Activated CD4-positive, alpha-beta T cell treated with anti-CD3 and anti-CD28 coated beads, Interleukin-2, amount 10 ng/mL, durations not matched to agents 7 days and 5 days (primary cell): ENCODE measurements around the gene TBC1D12. TPM values are rescaled to one million over a fixed set of nuclear protein-coding genes. Genes with fewer than 3 reads are reported as not detected.
"Not testable (repeated sequence)": the region's sequence is repeated elsewhere in the genome, so short reads cannot be mapped to it uniquely, and the experiment has no call there.

ENCODE experiments used
- CTCF ChIA-PET: fragments of 350-600 bp; sonication (Branson Sonifier 250); formaldehyde crosslinking; loops from one replicate; lab custom pipeline; 2021; ENCODE audit warnings: antibody characterized with exemption; lab: Charles Lee
- POLR2A ChIA-PET: fragments of 350-600 bp; sonication (Branson Sonifier 250); formaldehyde crosslinking; loops from one replicate; lab custom pipeline; 2021; ENCODE audit warnings: antibody characterized with exemption; lab: Charles Lee
- DNase-seq: peaks from one replicate; pipeline ENCODE4 v3.0.0-alpha.2; 2020
- H3K27ac Mint-ChIP-seq: one replicate; pipeline ENCODE4 v1.8.0; 2021; ENCODE audit warnings: mild to moderate bottlenecking, moderate library complexity, mixed read lengths
- H3K27me3 Mint-ChIP-seq: one replicate; pipeline ENCODE4 v1.8.0; 2021; ENCODE audit warnings: mixed read lengths
- H3K36me3 Mint-ChIP-seq: one replicate; pipeline ENCODE4 v1.8.0; 2021; ENCODE audit warnings: low read depth, mixed read lengths
- H3K4me1 Mint-ChIP-seq: one replicate; pipeline ENCODE4 v1.8.0; 2021; ENCODE audit warnings: mixed read lengths
- H3K4me3 Mint-ChIP-seq: one replicate; pipeline ENCODE4 v1.8.0; 2021; ENCODE audit warnings: mild to moderate bottlenecking, moderate library complexity, mixed read lengths
- H3K9me3 Mint-ChIP-seq: one replicate; pipeline ENCODE4 v1.8.0; 2021; ENCODE audit warnings: mixed read lengths
- total RNA-seq, 2 experiments: library from RNA; stranded (reverse); gene quantifications; one replicate each; pipeline ENCODE4 v1.2.3, GENCODE V29; 2021

TBC1D12 gene
- total RNA-seq, 2 experiments from 2014 or later: 0.07 to 0.15 TPM

GRCh38 chr10:94533027-94533426, 130.7 kb downstream of the TBC1D12 start:
- Mint-ChIP-seq H3K4me3 (no peak overlapping the region), H3K36me3 (no peaks in the 10 kb centered on the region), H3K9me3 (no peaks in the 10 kb centered on the region), H3K27me3 (peaks cover 25% of the 10 kb centered on the region), H3K4me1 (no peaks in the 10 kb centered on the region), H3K27ac (no peak overlapping the region)
- DNase-seq: no peak
- ChIA-PET CTCF (no interaction called here), POLR2A (no interaction called here)

- H3K9me3 Mint-ChIP-seq, H3K36me3 Mint-ChIP-seq, POLR2A ChIA-PET, CTCF ChIA-PET, H3K4me3 Mint-ChIP-seq, DNase-seq, H3K27ac Mint-ChIP-seq: not testable (repeated sequence)
- Mint-ChIP-seq H3K4me1 (peaks cover 21% of the 10 kb centered on the region), H3K27me3 (peaks cover 16% of the 10 kb centered on the region)
Observed at GRCh38 chr10:94542282-94542681, 139.9 kb downstream of the TBC1D12 start.

- Mint-ChIP-seq H3K36me3 (peaks cover 17% of the 10 kb centered on the region), H3K4me3 (peak within 1 kb of the TSS; percentile 96), H3K27ac (peak within 1 kb of the TSS; percentile 97), H3K4me1 (peaks cover 35% of the 10 kb centered on the region), H3K9me3 (no peaks in the 10 kb centered on the region), H3K27me3 (peaks cover 2% of the 10 kb centered on the region)
- peak; percentile 84 for DNase-seq
- CTCF ChIA-PET: interaction anchor here (1.1 kb wide), 1 partner anchor 19 kb away, joined by 3 read pairs; no protein-coding TSS in a partner anchor
- POLR2A ChIA-PET: no interaction called here
Observed at GRCh38 chr10:94545391-94546048, 143.2 kb downstream of the TBC1D12 start, which contains the start of gene HELLS. TSS of gene HELLS (plus strand) at chr10:94545788. CDS start at chr10:94545922, 134 bp downstream.

- peaks cover 2% of the 10 kb centered on the region for H3K27me3 Mint-ChIP-seq
- peak; percentile 12 for DNase-seq
- H3K9me3 Mint-ChIP-seq: no peaks in the 10 kb centered on the region
- ChIA-PET POLR2A (no interaction called here), CTCF (interaction anchor here (0.6 to 1.1 kb wide), 2 partner anchors 18 to 191 kb away, joined by 3 read pairs; no protein-coding TSS in a partner anchor)
- H3K4me3 Mint-ChIP-seq: peak overlapping the region; percentile 96
- peaks cover 19% of the 10 kb centered on the region for H3K36me3 Mint-ChIP-seq
- peaks cover 37% of the 10 kb centered on the region for H3K4me1 Mint-ChIP-seq
- H3K27ac Mint-ChIP-seq: peak overlapping the region; percentile 97
Observed at GRCh38 chr10:94546049-94546900, 143.9 kb downstream of the TBC1D12 start.

DNA sequence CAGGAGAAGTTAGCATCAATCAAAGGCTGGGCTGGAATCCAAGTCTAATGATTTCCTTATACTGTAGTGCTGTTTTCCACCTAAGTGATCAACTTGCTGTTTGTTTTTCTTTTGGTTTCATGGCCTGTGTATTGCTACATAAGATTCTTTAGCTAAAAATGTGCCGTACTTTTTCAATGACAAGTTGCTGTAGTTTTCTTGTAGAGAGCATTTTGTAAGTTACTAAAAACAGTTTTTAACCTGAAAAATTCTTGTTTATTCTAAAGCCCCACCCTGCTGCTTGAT, 144.5 kb downstream of the TBC1D12 start:
- Mint-ChIP-seq H3K4me1 (peaks cover 35% of the 10 kb centered on the region), H3K27me3 (no peaks in the 10 kb centered on the region), H3K4me3 (peak overlapping the region; percentile 96), H3K9me3 (no peaks in the 10 kb centered on the region), H3K27ac (peak overlapping the region; percentile 97), H3K36me3 (peaks cover 19% of the 10 kb centered on the region)
- DNase-seq: no peak
- POLR2A ChIA-PET: no interaction called here
- CTCF ChIA-PET: no interaction called here

GRCh38 chr10:94549221-94549620, 146.9 kb downstream of the TBC1D12 start:
- H3K27ac Mint-ChIP-seq: no peak overlapping the region
- H3K4me3 Mint-ChIP-seq: no peak overlapping the region
- H3K36me3 Mint-ChIP-seq: peaks cover 23% of the 10 kb centered on the region
- H3K9me3 Mint-ChIP-seq: no peaks in the 10 kb centered on the region
- POLR2A ChIA-PET: no interaction called here
- CTCF ChIA-PET: interaction anchor here (0.5 to 1.0 kb wide), 3 partner anchors 15 to 288 kb away, joined by 3 to 5 read pairs (median 3); no protein-coding TSS in a partner anchor
- no peak for DNase-seq
- H3K4me1 Mint-ChIP-seq: peaks cover 34% of the 10 kb centered on the region
- H3K27me3 Mint-ChIP-seq: no peaks in the 10 kb centered on the region

- H3K9me3 Mint-ChIP-seq, H3K27me3 Mint-ChIP-seq, H3K4me1 Mint-ChIP-seq, H3K4me3 Mint-ChIP-seq, H3K27ac Mint-ChIP-seq, CTCF ChIA-PET, POLR2A ChIA-PET, DNase-seq: not testable (repeated sequence)
- H3K36me3 Mint-ChIP-seq: peaks cover 43% of the 10 kb centered on the region
Observed at GRCh38 chr10:94567714-94568307, 165.5 kb downstream of the TBC1D12 start.

- no peaks in the 10 kb centered on the region for H3K9me3 Mint-ChIP-seq
- no peak for DNase-seq
- POLR2A ChIA-PET: no interaction called here
- CTCF ChIA-PET: no interaction called here
- H3K4me3 Mint-ChIP-seq: no peak overlapping the region
- peaks cover 43% of the 10 kb centered on the region for H3K36me3 Mint-ChIP-seq
- H3K27me3 Mint-ChIP-seq: no peaks in the 10 kb centered on the region
- no peak overlapping the region for H3K27ac Mint-ChIP-seq
- H3K4me1 Mint-ChIP-seq: no peaks in the 10 kb centered on the region
Observed at GRCh38 chr10:94571081-94571480, 168.7 kb downstream of the TBC1D12 start.

DNA sequence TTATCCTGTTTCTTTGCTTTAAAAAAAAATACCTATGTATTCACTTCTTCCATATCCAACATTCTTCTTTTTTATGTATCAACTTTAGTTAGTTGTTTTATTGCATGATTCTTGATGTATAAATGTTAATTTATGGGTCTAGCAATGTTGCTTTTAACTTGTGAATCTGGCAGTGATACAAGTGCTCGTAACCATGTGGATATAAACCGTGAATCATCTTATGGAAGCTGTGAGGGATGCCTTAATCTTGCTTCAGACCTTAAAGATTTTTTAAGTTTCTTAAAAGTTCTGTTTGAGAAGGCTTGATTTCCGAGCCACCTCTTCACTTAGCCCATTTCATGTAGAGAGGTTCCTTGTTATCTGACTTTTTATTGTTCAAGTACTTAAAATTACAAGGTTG, 169.2 kb downstream of the TBC1D12 start:
- H3K4me3 Mint-ChIP-seq: no peak overlapping the region
- H3K9me3 Mint-ChIP-seq: no peaks in the 10 kb centered on the region
- peaks cover 43% of the 10 kb centered on the region for H3K36me3 Mint-ChIP-seq
- no peak for DNase-seq
- H3K4me1 Mint-ChIP-seq: no peaks in the 10 kb centered on the region
- ChIA-PET POLR2A (no interaction called here), CTCF (no interaction called here)
- H3K27ac Mint-ChIP-seq: no peak overlapping the region
- no peaks in the 10 kb centered on the region for H3K27me3 Mint-ChIP-seq

DNA sequence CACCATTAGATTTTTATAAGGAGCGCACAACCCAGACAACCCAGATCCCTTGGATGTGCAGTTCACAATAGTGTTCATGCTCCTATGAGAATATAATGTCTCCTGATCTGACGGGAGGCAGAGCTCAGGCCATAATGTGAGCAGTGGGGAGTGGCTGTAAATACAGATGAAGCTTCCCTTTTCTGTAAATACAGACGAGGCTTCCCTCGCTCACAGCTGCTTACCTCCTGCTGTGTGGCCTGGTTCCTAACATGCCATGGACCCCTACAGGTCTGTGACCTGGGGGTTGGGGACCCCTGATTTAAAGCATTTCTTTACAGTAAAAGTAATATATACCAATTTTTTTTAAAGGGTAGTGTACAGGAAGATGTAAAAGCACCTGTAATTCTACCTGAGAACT, 176.4 kb downstream of the TBC1D12 start:
- POLR2A ChIA-PET: interaction anchor here (0.6 kb wide), 1 partner anchor 77 kb away, joined by 3 read pairs; no protein-coding TSS in a partner anchor

GRCh38 chr10:94583124-94583523, 180.8 kb downstream of the TBC1D12 start:
- Mint-ChIP-seq H3K4me3 (no peak overlapping the region), H3K36me3 (peaks cover 20% of the 10 kb centered on the region), H3K27ac (no peak overlapping the region), H3K9me3 (no peaks in the 10 kb centered on the region), H3K4me1 (no peaks in the 10 kb centered on the region), H3K27me3 (no peaks in the 10 kb centered on the region)
- POLR2A ChIA-PET: no interaction called here
- DNase-seq: no peak
- CTCF ChIA-PET: interaction anchor here (0.5 to 1.2 kb wide), 2 partner anchors 10 to 18 kb away, joined by 3 to 5 read pairs; no protein-coding TSS in a partner anchor

More for the DNA sequence above, 176.4 kb downstream of the TBC1D12 start:
- H3K4me1 Mint-ChIP-seq: no peaks in the 10 kb centered on the region
- no peak overlapping the region for H3K27ac Mint-ChIP-seq
- CTCF ChIA-PET: interaction anchor here (2.2 kb wide), 1 partner anchor 10 kb away, joined by 5 read pairs; no protein-coding TSS in a partner anchor
- no peaks in the 10 kb centered on the region for H3K27me3 Mint-ChIP-seq
- H3K9me3 Mint-ChIP-seq: no peaks in the 10 kb centered on the region
- DNase-seq: no peak
- H3K36me3 Mint-ChIP-seq: peaks cover 30% of the 10 kb centered on the region
- H3K4me3 Mint-ChIP-seq: no peak overlapping the region
